IMR-90 (cell line): ENCODE results near the gene TBCE. TPM values are rescaled to one million over a fixed set of nuclear protein-coding genes. Genes with fewer than 3 reads are reported as not detected.
"Not testable (repeated sequence)": the region's sequence is repeated elsewhere in the genome, so short reads cannot be mapped to it uniquely, and the experiment has no call there.

ENCODE experiments used
- ATAC-seq: fragments of 200-7000 bp; cut with Tn5 transposase; 2 replicates; pipeline ENCODE4 v1.9.1; 2020; ENCODE audit warnings: low read depth, mild to moderate bottlenecking, moderate library complexity
- BruUV-seq: library from RNA; stranded (reverse); fragments of 400-500 nt; replicated peaks from 2 replicates; lab custom pipeline; 2021; lab: Mats Ljungman, UMichigan
- CTCF ChIA-PET: fragments of 300-600 bp; formaldehyde crosslinking; extraction: SDS; loops from one replicate; lab custom pipeline; 2021; ENCODE audit warnings: antibody characterized with exemption; lab: Yijun Ruan, JAX
- POLR2A ChIA-PET: fragments of 300-600 bp; sonication (Branson Sonifier 250); formaldehyde crosslinking; loops from one replicate; lab custom pipeline; 2022; ENCODE audit warnings: antibody characterized with exemption; ENCODE audit not compliant: unreplicated experiment; lab: Charles Lee
- DNase-seq: peaks from one replicate; pipeline ENCODE4 v3.0.0; 2013
- H2AFZ ChIP-seq: replicated peaks from 2 replicates; pipeline ENCODE3; 2013; ENCODE audit warnings: low read length, mild to moderate bottlenecking; ENCODE audit not compliant: poor library complexity
- H2AK5ac ChIP-seq: 2 replicates; pipeline ENCODE4 v1.6.1; 2013; ENCODE audit warnings: low read depth, low read length, inconsistent platforms
- H2AK9ac ChIP-seq: replicated peaks from 2 replicates; pipeline ENCODE3; 2013; ENCODE audit warnings: mild to moderate bottlenecking, low read depth, low read length, moderate library complexity; ENCODE audit not compliant: poor library complexity
- H2BK120ac ChIP-seq: 2 replicates; pipeline ENCODE4 v1.6.1; 2013; ENCODE audit warnings: low read depth, low read length, inconsistent platforms
- H2BK15ac ChIP-seq: 3 replicates; pipeline ENCODE4 v1.6.1; 2013; ENCODE audit warnings: low read depth, low read length, inconsistent platforms
- H2BK20ac ChIP-seq: 2 replicates; pipeline ENCODE4 v1.6.1; 2013; ENCODE audit warnings: low read depth, mild to moderate bottlenecking, inconsistent platforms, low read length, moderate library complexity
- H2BK5ac ChIP-seq: 2 replicates; pipeline ENCODE4 v1.6.1; 2013; ENCODE audit warnings: mild to moderate bottlenecking, low read depth, low read length, inconsistent platforms; ENCODE audit not compliant: poor library complexity, severe bottlenecking
- H3K14ac ChIP-seq: replicated peaks from 2 replicates; pipeline ENCODE4 v1.6.1; 2013; ENCODE audit warnings: low read depth, low read length, inconsistent platforms
- H3K18ac ChIP-seq: 2 replicates; pipeline ENCODE4 v1.6.1; 2013; ENCODE audit warnings: low read depth, low read length, control low read depth
- H3K23ac ChIP-seq: 2 replicates; pipeline ENCODE4 v1.6.1; 2013; ENCODE audit warnings: low read depth, low read length, inconsistent platforms
- H3K27ac ChIP-seq: 2 replicates; pipeline ENCODE4 v1.5.1; 2013; ENCODE audit warnings: mild to moderate bottlenecking, control low read depth, low read length; ENCODE audit not compliant: insufficient read depth
- H3K27me3 ChIP-seq: 2 replicates; pipeline ENCODE4 v1.6.1; 2013; ENCODE audit warnings: low read length; ENCODE audit not compliant: control insufficient read depth, insufficient read depth
- H3K36me3 ChIP-seq: 2 replicates; pipeline ENCODE4 v1.6.1; 2013; ENCODE audit warnings: low read length, mixed read lengths; ENCODE audit not compliant: control insufficient read depth, insufficient read depth
- H3K4ac ChIP-seq: 2 replicates; pipeline ENCODE4 v1.6.1; 2013; ENCODE audit warnings: low read depth, low read length, inconsistent platforms
- H3K4me1 ChIP-seq: 2 replicates; pipeline ENCODE4 v1.6.1; 2013; ENCODE audit warnings: low read length, mixed read lengths; ENCODE audit not compliant: control insufficient read depth, insufficient read depth
- H3K4me2 ChIP-seq: 2 replicates; pipeline ENCODE4 v1.6.1; 2013; ENCODE audit warnings: low read depth, mild to moderate bottlenecking, control low read depth, low read length, moderate library complexity
- H3K4me3 ChIP-seq: 2 replicates; pipeline ENCODE4 v1.5.1; 2013; ENCODE audit warnings: low read depth, mild to moderate bottlenecking, control low read depth, low read length, moderate library complexity; ENCODE audit not compliant: insufficient read depth
- H3K56ac ChIP-seq: 2 replicates; pipeline ENCODE4 v1.6.1; 2013; ENCODE audit warnings: low read length, inconsistent platforms; ENCODE audit not compliant: insufficient read depth; ENCODE audit errors: extremely low read depth
- H3K79me1 ChIP-seq, 2 experiments: 2 replicates each; pipeline ENCODE4 v1.6.1; 2013; ENCODE audit warnings: low read length in 2 of 2, inconsistent platforms in 1 of 2, low read depth in 1 of 2
- H3K9ac ChIP-seq: 2 replicates; pipeline ENCODE4 v1.6.1; 2013; ENCODE audit warnings: low read depth, low read length, control low read depth
- H3K9me1 ChIP-seq: 2 replicates; pipeline ENCODE4 v1.6.1; 2013; ENCODE audit warnings: low read length, inconsistent platforms; ENCODE audit not compliant: insufficient read depth
- H3K9me3 ChIP-seq: 2 replicates; pipeline ENCODE4 v1.6.1; 2013; ENCODE audit warnings: low read length; ENCODE audit not compliant: control insufficient read depth, insufficient read depth
- H4K20me1 ChIP-seq: 2 replicates; pipeline ENCODE4 v1.6.1; 2013; ENCODE audit warnings: low read length, inconsistent platforms; ENCODE audit not compliant: insufficient read depth
- H4K5ac ChIP-seq: 2 replicates; pipeline ENCODE4 v1.6.1; 2013; ENCODE audit warnings: mild to moderate bottlenecking, low read depth, low read length, control low read depth
- H4K8ac ChIP-seq, 2 experiments: 2 replicates each; pipeline ENCODE4 v1.6.1; 2013; ENCODE audit warnings: low read depth in 2 of 2, low read length in 2 of 2, control low read depth in 1 of 2, inconsistent platforms in 1 of 2
- H4K91ac ChIP-seq: 2 replicates; pipeline ENCODE4 v1.6.1; 2013; ENCODE audit warnings: low read depth, low read length, inconsistent platforms; ENCODE audit not compliant: insufficient read depth
- SMC3 ChIP-seq: fragments of 150-350 bp; IDR thresholded peaks from 2 replicates; pipeline ENCODE4 v1.6.1; 2016; ENCODE audit warnings: low read depth, mild to moderate bottlenecking, antibody characterized with exemption, low read length, moderate library complexity
- WGBS, 2 experiments: methylation state at CpG; one replicate each; pipeline versions ENCODE4 v1.1.5 to v1.1.7; 2013; ENCODE audit warnings: missing lambda C conversion rate in 2 of 2; ENCODE audit not compliant: insufficient read length in 1 of 2; ENCODE audit errors: extremely low coverage in 2 of 2; 5-methylcytosine and 5-hydroxymethylcytosine counted together
- dilution Hi-C: fragments of 300-500 bp; cut with HindIII; formaldehyde crosslinking; loops from one replicate; pipeline ENCODE4 v1.14.3; 2018; ENCODE audit warnings: low sequenced_read_pairs; ENCODE audit not compliant: unreplicated experiment
- in situ Hi-C: fragments of 300-500 bp; cut with MboI; formaldehyde crosslinking; loops from 3 replicates; pipeline ENCODE4 v1.14.3; 2019; ENCODE audit warnings: low sequenced_read_pairs, inconsistent platforms, mixed read lengths
- intact Hi-C: fragments of 100-400 bp; cut with micrococcal nuclease; formaldehyde crosslinking; loops from 2 replicates; pipeline ENCODE4 v1.10.0; 2022
- polyA plus RNA-seq, 3 experiments: library from polyadenylated mRNA; depleted of rRNA; stranded (reverse); fragments of >200 nt; gene quantifications; 2 replicates each; pipeline ENCODE4 v1.2.3, GENCODE V29; 2012; ENCODE audit warnings: low replicate concordance in 1 of 3
- total RNA-seq: library from RNA; depleted of rRNA; stranded (reverse); fragments of >200 nt; gene quantifications from 2 replicates; pipeline ENCODE4 v1.2.3, GENCODE V29; 2012
- TF ChIP-seq, protein P1 (sequence below): fragments of 150-350 bp; IDR thresholded peaks from 2 replicates; pipeline ENCODE4 v1.6.1; 2016; ENCODE audit warnings: low read depth, mild to moderate bottlenecking, low read length, moderate library complexity, borderline replicate concordance

The TBCE gene
- total and polyA plus RNA-seq, 2 of the 4 experiments (the other 2 are of a cell fraction): 25.3 to 26.7 TPM

DNA sequence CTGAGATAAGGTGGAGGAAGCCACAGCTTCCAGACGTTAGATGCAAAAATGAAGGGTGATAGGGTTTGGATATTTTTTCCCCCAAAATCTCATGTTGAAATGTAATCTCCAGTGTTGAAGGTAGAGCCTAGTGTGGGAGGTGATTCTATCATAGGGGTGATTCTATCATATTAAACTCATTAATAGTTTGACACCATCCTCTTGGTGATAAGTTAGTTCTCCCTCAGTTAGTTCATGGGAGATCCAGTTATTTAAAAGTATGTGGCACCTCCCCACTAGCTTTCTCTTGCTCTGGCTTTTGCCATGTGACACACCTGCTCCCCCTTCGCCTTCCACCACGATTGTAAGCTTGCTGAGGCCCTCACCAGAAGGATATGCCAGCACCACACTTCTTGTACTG lies 8.3 kb upstream of the TBCE start:
- Histone ChIP-seq H2AK5ac (no peak overlapping the region), H3K4me3 (no peak overlapping the region), H3K27ac (no peak overlapping the region), H2BK15ac (no peak overlapping the region), H3K27me3 (no peaks in the 10 kb centered on the region), H3K4me1 (no peaks in the 10 kb centered on the region), H4K20me1 (no peaks in the 10 kb centered on the region), H3K9me1 (no peaks in the 10 kb centered on the region), H4K91ac (no peak overlapping the region), H3K23ac (no peak overlapping the region), H2AFZ (no peak overlapping the region), H3K79me1 (no peaks in the 10 kb centered on the region), H3K4me2 (no peak overlapping the region), H4K5ac (no peak overlapping the region), H2BK120ac (no peak overlapping the region), H2BK20ac (no peak overlapping the region), H3K36me3 (no peaks in the 10 kb centered on the region), H3K56ac (no peak overlapping the region), H4K8ac (no peak overlapping the region), H2BK5ac (no peak overlapping the region), H3K9me3 (no peaks in the 10 kb centered on the region), H3K18ac (no peak overlapping the region), H3K14ac (no peak overlapping the region), H2AK9ac (no peak overlapping the region), H3K9ac (no peak overlapping the region), H3K4ac (no peak overlapping the region)
- intact Hi-C loops (no loop called here), dilution Hi-C loops (no loop called here), in situ Hi-C loops (no loop called here)
- BruUV-seq: no TSS peak
- TF ChIP-seq SMC3: no peak
- TF ChIP-seq, protein P1, sequence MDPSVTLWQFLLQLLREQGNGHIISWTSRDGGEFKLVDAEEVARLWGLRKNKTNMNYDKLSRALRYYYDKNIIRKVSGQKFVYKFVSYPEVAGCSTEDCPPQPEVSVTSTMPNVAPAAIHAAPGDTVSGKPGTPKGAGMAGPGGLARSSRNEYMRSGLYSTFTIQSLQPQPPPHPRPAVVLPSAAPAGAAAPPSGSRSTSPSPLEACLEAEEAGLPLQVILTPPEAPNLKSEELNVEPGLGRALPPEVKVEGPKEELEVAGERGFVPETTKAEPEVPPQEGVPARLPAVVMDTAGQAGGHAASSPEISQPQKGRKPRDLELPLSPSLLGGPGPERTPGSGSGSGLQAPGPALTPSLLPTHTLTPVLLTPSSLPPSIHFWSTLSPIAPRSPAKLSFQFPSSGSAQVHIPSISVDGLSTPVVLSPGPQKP: no peak
- ChIA-PET CTCF (no interaction called here), POLR2A (no interaction called here)
- no peak for ATAC-seq
- no CpG with 5 or more reads among the region's 3 CpGs for WGBS, 2 experiments
- no peak for DNase-seq

DNA sequence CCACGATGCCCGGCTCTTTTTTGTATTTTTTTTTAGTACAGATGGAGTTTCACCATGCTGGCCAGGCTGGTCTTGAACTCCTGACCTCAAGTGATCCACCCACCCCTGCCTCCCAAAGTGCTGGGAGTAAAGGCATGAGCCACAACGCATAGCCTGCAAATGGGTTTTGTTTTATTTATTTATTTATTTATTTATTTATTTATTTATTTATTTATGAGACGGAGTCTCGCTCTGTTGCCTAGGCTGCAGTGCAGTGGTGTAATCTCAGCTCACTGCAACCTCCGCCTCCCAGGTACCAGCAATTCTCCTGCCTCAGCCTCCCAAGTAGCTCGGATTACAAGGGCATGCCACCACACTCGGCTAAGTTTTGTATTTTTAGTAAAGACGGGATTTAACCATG lies 3.0 kb upstream of the TBCE start:
- POLR2A ChIA-PET, H3K9me1 ChIP-seq, H3K4me3 ChIP-seq, DNase-seq, H3K27ac ChIP-seq, H4K20me1 ChIP-seq, H3K4me2 ChIP-seq, H4K5ac ChIP-seq, H3K9ac ChIP-seq, H3K27me3 ChIP-seq, H3K4ac ChIP-seq, H2BK15ac ChIP-seq, intact Hi-C loops, H4K8ac ChIP-seq, H3K56ac ChIP-seq, H3K4me1 ChIP-seq, H2AFZ ChIP-seq, H2BK20ac ChIP-seq, H2AK5ac ChIP-seq, H2BK120ac ChIP-seq, H3K23ac ChIP-seq, in situ Hi-C loops, ATAC-seq, H3K14ac ChIP-seq, H3K9me3 ChIP-seq, dilution Hi-C loops, H4K91ac ChIP-seq, H3K18ac ChIP-seq, BruUV-seq, H3K36me3 ChIP-seq, CTCF ChIA-PET, H2BK5ac ChIP-seq, H2AK9ac ChIP-seq: not testable (repeated sequence)
- peaks cover 12 to 16% of the 10 kb centered on the region in 2 experiments for H3K79me1 ChIP-seq
- WGBS, 2 experiments: 100% methylated on average over 2 of the region's 9 CpGs; no CpG with 5 or more reads in 1 of the 2 experiments
